Cerebellar cortex (tissue), 1 donor: ENCODE measurements around the gene KCTD21.

Experiments
- DNase-seq: peaks from one replicate; pipeline ENCODE4 v3.0.0-alpha.2; 2015; ENCODE audit warnings: low spot score

The KCTD21 gene

DNA sequence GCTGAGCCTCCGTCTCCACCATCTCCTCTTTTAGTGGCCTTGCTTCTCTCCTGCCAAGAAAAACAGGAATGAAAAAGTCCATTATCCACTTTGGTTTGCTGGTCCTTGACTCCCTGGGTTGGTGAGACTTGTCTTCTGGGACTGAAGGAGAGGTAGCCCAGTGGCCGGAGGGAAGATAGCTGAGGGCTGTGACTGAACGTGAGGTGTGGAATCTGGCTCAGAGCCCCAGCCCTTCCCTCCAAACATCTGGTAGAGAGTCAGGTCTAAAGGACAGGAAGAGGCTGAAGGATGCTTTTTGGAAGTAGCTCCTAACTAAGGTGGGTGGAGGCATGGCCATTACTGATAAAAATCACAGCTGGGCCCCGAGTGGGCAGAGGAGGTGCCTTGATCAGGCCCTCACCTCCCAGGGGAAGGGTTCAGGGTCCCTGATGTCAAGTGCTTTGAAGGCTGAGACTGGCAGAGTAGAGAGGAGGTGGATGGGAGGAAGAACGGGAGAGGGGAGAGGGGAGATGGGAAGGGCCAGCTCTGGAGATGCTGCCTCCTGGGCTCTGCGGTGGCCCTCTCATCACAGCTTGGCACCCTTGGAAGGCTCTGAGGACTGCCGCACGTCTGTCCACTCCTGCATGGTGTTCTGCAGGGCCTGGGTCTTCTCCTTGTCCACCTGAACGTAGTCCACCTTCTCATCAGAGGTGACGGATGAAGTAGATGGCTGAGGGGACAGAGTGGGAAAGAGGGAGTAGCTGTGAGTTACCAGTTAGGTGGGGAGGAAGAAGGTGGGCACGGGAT lies 30.5 kb upstream of the KCTD21 start:
- no peak for DNase-seq

- no peak for DNase-seq
These were observed 29.5 kb upstream of the KCTD21 start for GRCh38 chr11:78217650-78218541.

DNA sequence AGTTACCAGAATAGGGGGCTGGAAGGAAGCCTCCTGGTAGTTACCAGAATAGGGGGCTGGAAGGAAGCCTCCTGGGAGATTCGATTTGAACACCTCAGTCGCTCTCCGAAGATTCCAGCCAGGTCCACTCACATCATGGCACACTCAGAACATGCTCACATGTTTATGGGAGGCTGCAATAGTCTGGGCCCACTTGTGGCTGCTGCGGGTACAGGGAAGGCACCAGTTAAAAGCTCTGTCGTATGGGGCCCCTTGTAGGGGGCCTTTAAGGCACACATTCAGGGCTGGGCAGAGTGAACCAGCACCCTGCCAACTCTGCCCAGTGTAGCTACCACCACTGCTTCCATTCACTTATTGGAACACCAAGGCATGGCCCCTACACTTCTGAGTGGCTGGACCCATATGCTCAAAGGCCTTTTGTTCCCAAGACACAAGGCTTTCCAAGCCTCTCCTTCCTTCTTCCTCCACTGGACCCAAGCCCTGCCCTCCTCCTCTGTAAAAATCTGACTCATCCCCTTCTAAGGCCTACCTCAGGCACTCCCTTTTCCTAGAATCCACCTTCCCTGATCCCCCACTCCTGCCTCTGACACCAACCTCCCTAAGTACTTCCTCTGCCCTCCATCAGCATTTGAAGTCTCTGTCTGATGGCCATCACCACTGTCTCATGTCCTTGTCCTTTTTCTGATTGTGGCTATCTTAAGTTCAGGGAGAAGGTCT lies 28.3 kb upstream of the KCTD21 start:
- no peak for DNase-seq

DNA sequence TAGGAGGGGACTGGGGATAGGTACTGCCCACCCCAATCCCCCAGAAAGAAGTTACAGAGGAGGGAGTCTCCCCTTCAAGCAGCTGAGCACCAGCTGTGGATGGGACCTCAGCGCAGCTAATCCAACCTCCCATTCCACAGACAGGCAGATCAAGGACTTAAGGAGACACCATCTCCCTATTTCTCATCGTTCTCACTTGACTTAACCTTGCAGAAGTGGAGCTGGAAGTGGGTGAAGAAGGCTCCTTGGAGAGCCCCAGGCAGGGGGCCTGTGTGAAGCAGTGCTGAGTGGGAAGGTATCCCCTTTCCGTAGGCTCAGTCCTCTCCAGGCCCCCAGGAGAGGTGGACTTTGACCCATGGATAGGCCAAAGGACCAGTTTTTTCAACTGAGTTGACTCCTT lies 27.6 kb upstream of the KCTD21 start:
- DNase-seq = no peak

GRCh38 chr11:78214331-78215194 lies 26.1 kb upstream of the KCTD21 start:
- no peak for DNase-seq

- no peak for DNase-seq
These were observed 25.3 kb upstream of the KCTD21 start for GRCh38 chr11:78213526-78214330.

- DNase-seq = no peak
These were observed 24.4 kb upstream of the KCTD21 start for GRCh38 chr11:78212586-78213371.

- no peak for DNase-seq
These were observed 23.1 kb upstream of the KCTD21 start for GRCh38 chr11:78211565-78211964.

- DNase-seq = no peak
These were observed 21.7 kb upstream of the KCTD21 start for GRCh38 chr11:78210000-78210608.

GRCh38 chr11:78209478-78209877 lies 21.1 kb upstream of the KCTD21 start:
- DNase-seq = no peak

- DNase-seq = no peak
These were observed 20.1 kb upstream of the KCTD21 start for GRCh38 chr11:78208257-78209165.

DNA sequence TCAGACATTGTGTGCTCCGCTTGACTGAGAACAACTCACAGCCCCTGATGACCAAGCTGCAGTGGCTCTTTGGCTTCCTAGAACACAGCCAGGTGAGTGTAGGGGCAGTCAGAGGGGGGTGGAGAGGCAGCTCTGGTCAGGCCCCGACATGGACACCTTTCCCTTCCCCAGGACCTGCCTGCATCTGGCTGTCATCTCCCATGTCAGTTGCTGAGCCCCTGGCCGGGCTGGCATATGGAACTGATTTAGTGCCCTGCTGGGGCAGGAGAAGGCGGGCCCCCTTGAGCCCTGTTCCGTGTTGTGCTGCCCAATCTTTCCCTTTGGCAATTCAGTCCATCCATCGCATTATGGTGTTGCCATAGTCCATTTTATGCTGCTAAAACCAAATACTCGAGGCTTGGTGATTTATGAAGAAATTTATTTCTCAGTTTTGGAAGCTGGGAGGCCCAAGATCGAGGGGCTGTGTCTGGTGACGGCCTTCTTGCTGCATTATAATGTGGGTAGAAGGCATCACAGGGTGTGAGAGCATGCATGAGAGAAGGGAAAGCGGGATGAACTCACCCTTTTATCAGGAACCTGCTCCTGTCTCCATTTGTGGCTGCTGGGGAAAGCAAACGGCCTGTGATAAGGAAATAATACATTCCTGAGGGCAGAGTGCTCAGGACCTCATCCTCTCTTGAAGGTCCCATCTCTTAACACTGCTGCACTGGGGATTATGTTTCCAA lies 19.3 kb upstream of the KCTD21 start:
- no peak for DNase-seq

DNA sequence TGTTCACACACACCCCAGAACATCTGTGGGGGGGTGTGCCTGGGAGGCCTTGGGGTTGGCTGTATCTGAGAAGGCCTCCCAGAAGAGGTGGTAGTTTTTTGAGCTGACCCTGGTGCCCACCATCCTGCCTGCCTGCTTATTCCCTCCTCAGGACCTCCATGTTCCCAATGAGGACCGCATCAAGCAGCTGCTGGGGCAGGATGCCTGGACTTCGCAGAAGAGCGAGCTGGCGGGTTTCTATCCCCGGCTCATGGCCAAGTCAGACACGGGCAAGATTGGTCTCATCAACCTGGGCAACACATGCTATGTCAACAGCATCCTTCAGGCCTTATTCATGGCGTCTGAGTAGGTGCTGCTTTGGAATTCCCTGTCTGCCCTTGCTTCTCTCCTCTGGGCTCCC lies 17.3 kb upstream of the KCTD21 start:
- no peak for DNase-seq

DNA sequence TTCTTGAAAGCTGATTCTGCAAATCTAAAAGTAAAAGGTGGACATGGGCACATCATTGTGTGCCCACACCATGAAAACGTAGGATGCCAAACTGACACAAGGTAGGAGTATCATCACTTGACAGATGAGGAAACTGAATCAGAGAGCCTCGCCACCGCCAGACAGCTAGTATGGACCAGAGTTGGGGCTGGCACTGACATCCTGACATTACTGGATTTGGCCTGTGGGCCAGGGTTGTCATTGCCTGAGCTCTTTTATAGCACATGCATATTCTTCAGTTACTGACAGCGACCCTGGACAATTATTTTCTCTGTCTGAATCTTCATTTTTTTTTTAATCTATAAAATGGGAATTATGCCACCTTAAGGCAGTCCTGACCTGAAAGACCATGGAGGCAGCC lies 16.8 kb upstream of the KCTD21 start:
- DNase-seq = no peak

- DNase-seq = no peak
These were observed 14.8 kb upstream of the KCTD21 start for GRCh38 chr11:78203184-78203583.

- no peak for DNase-seq
These were observed 14.3 kb upstream of the KCTD21 start for GRCh38 chr11:78202733-78203167.

DNA sequence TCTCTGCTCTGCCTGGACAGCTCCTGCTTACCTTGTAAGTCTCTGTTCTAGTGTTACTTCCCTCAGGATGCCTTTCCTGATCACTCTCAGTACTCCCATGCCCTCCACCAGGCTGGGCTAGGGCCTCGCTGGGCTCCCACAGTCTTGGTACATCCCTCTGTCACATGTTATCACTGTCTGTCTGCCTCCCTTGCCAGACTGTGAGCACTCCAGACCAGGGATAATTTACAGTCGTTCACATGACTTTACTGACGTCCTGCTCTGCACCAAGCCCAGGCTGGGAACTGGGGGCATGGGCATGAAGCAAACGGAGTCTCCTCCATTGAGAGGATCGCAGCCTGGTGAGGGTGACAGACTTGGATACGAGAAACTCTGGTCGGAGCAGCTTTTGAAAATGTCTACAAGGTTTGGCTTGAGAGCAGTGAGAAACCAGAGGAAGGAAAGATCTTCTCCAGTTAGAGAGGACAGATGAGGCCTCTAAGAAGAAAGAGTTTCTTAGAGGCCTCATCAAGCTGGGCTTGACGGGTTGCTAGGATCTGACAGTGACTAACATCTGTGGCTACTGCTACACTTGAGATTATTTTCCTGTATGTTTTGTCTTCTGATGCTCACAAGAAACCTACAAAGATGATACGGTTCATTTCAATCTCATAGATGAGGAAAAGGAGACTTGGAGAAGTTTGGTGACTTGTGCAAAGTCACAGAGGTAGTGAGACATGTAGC lies 12.8 kb upstream of the KCTD21 start:
- DNase-seq = no peak
